Activated CD4-positive, alpha-beta T cell treated with anti-CD3 and anti-CD28 coated beads for 48 hours (primary cell): Measurements from ENCODE around the gene OS9.
"Not testable (repeated sequence)": the region's sequence is repeated elsewhere in the genome, so short reads cannot be mapped to it uniquely, and the experiment has no call there.

Source experiments
- DNase-seq: peaks from one replicate; pipeline ENCODE4 v3.0.0-alpha.2; 2020

Gene OS9

GRCh38 chr12:57695770-57696432 is 2.0 kb downstream of the OS9 start:
- no peak for DNase-seq

GRCh38 chr12:57697076-57697475 is 3.1 kb downstream of the OS9 start:
- DNase-seq = no peak

- DNase-seq = no peak
Measured at GRCh38 chr12:57698414-57698813, 4.5 kb downstream of the OS9 start.

- DNase-seq = no peak
Measured at GRCh38 chr12:57700317-57700716, 6.4 kb downstream of the OS9 start.

GRCh38 chr12:57707250-57707649 is 13.3 kb downstream of the OS9 start:
- no peak for DNase-seq

DNA sequence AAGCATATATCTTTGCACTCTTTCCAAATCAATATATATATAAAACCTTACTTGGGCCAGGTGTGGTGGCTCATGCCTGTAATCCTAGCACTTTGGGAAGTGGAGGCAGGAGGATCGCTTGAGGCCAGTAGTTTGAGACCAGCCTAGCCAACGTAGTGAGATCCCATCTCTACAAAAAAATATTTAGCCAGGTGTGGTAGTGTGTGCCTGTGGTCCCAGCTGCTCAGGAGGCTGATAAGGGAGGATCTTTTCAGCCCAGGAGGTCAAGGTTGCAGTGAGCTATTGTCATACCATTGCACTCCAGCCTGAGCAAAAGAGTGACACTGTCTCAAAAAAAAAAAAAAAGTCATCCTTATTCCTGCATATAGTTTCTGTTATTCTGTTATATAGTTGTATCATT is 14.4 kb downstream of the OS9 start:
- DNase-seq = no peak

DNA sequence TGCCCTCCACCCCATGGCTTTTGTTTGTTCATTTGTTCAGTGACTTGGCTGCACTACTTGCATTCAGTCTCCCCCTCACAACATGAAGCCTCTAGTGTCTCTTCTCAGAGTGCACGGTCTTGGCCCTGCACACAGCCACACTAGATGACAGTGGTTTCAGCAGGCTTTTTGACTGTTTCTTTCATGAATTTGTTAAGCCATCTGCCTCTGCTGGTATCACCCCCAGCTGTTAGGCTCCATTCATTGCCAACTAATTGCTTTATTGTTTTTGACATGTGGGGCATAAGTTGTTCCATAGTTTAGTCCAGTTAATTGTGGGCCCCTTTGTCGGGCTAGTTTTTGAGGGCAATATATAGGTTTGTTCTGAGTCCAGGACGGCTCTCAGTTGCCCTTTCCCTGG is 18.8 kb downstream of the OS9 start:
- no peak for DNase-seq

DNA sequence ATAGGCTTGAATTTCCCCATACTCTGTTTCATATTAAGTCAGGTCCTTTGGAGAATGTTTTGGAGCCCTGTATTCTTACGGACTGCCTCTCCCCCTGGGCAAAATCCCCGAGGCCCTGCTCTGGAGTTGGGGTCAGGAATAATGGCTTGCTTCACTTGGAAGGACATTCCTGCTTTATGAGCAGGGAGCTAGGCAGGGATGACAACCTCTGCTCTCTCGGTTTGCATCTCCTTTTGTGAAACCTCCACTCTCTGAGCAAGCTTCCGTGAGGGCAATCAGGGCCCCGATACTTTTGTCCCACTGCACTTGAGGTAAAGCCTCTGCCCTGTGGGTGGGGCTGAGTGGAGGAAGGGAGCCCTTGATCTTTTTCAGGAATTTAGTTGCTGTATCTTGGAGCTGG is 19.3 kb downstream of the OS9 start:
- no peak for DNase-seq

DNA sequence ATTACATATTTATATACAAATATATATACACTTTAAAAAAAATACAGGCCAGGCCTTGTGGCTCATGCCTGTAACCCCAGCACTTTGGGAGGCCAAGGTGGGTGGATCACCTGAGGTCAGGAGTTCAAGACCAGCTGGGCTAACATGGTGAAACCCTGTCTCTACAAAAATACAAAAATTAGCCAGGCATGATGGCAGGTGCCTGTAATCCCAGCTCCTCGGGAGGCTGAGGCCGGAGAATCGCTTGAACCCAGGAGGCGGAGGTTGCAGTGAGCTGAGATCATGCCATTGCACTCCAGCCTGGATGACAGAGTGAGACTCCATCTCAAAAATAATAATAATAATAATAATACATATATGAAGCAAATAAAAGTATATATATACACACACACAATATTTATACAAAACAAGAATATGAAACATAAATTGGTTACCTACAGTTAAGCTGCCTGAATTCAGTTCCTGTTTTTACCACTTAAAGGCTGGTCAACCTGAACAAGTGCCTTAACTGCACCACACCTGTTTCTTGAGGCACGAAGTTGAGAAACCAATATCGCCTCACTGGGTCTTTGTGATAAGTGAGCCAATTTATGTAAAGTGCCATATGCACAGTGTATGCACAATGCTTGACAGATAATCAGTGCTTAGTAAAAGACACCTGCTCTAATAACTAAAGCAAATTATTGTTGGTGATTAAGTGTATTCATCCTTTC is 21.3 kb downstream of the OS9 start:
- not testable (repeated sequence) for DNase-seq

DNA sequence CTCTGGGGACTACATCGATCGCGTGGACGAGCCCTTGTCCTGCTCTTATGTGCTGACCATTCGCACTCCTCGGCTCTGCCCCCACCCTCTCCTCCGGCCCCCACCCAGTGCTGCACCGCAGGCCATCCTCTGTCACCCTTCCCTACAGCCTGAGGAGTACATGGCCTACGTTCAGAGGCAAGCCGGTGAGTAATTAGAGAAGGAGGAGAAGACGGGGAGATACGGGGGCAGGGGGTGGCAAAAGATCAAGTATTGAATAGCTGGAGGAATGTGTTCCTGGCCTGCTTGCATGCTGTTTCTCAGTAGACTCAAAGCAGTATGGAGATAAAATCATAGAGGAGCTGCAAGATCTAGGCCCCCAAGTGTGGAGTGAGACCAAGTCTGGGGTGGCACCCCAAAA is 21.9 kb downstream of the OS9 start:
- no peak for DNase-seq

DNA sequence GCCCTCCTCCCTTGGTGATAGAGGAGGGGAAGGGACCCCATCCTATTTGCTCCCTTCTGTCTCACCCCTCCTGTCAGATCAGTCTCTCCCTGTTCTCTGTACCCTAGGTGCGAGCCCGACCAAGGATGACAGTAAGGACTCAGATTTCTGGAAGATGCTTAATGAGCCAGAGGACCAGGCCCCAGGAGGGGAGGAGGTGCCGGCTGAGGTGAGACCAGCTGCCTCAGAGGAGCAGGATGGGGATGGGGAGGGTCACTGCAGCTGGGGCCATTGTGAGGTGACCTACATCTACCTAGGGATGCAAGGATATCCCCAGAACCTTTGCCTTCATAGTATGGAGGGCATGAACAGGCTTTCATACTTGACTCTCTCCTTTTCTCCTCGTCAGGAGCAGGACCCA is 22.4 kb downstream of the OS9 start:
- no peak for DNase-seq

DNA sequence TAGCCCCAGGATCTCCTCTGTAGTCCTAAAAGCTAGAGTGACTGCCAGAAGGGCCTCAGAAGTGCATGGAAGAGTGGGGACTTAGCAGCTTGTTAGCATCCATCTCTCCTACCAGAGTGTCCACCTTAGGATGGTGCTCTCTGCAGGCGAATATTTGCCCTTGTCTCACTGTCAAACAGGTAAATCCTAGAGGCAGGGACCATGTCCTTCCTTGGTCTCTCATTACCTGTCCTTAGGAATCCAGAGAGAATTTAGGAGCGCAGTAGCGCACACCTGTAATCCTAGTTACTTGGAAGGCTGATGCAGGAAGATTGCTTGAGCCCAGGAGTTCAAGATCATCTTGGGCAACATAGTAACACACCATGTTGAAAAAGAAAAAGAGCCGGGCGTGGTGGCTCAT is 23.2 kb downstream of the OS9 start:
- DNase-seq = no peak

DNA sequence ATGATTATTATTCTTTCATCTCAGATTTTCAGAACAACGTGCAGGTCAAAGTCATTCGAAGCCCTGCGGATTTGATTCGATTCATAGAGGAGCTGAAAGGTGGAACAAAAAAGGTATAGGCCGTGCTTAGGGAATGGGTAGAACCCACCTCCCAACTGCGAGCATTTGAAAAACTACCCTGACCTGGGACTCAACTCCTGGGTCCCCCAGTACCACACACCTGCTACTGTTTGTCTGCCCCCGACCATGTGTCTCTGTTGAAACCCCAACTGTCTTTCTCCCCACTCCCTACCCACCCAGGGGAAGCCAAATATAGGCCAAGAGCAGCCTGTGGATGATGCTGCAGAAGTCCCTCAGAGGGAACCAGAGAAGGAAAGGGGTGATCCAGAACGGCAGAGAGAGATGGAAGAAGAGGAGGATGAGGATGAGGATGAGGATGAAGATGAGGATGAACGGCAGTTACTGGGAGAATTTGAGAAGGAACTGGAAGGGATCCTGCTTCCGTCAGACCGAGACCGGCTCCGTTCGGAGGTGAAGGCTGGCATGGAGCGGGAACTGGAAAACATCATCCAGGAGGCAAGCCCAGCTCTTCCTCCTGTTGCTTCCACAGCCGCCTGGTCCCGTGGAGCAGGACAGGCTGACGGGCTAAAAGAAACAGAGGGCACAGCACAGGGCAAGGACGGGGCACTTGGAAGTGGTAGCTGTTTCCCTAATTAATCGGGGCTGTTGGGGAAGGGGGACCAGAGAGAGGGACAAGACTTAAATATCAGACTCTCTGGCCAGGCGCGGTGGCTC is 24.1 kb downstream of the OS9 start:
- no peak for DNase-seq

- DNase-seq = no peak
Measured at GRCh38 chr12:57718641-57719528, 25.0 kb downstream of the OS9 start.

- DNase-seq = no peak
Measured at GRCh38 chr12:57719777-57720605, 26.1 kb downstream of the OS9 start.

DNA sequence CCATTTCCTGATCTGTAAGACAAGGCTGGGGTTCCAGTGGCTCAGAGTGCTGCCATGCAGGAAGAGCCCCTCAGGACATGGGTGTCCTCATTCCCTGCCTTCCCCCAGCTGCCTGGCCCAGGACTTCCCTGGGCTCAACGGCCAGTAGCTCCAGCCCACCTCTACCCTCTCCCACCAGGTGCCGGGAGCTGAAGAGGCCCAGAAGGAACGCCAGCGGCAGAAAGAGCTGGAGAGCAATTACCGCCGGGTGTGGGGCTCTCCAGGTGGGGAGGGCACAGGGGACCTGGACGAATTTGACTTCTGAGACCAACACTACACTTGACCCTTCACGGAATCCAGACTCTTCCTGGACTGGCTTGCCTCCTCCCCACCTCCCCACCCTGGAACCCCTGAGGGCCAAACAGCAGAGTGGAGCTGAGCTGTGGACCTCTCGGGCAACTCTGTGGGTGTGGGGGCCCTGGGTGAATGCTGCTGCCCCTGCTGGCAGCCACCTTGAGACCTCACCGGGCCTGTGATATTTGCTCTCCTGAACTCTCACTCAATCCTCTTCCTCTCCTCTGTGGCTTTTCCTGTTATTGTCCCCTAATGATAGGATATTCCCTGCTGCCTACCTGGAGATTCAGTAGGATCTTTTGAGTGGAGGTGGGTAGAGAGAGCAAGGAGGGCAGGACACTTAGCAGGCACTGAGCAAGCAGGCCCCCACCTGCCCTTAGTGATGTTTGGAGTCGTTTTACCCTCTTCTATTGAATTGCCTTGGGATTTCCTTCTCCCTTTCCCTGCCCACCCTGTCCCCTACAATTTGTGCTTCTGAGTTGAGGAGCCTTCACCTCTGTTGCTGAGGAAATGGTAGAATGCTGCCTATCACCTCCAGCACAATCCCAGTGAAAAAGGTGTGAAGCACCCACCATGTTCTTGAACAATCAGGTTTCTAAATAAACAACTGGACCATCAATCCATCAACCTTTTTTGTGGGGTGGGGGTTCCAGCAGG is 27.0 kb downstream of the OS9 start:
- DNase-seq = no peak

DNA sequence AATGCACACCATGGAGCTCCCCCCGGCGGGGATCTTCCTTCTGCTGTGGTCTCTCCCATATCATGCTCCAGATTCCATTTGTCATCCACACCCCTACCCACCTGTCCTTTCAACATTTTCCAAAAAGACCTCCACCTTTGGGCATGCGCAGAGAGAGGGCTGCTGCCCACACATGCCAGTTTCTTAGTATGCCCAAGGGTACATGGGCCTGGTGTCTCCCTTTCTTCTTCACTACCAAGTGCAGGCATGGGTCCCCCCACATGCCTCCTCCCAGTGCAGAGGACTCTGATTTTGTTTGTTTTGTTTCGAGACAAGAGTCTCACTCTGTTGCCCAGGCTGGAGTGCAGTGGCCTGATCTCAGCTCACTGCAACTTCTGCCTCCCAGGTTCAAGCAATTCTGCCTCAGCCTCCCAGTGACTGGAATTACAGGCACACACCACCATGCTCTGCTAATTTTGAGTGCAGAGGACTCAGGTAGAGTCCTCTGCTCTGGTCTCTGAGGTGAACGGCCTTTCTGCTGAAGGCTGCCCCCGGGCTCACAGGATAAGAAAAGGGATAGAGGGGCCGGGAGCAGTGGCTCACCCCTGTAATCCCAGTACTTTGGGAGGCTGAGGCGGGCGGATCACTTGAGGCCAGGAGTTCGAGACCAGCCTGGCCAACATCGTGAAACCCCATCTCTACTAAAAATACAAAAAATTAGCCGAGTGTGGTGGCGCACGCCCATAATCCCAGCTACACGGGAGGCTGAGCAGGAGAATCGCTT is 28.1 kb downstream of the OS9 start:
- DNase-seq = not testable (repeated sequence)

GRCh38 chr12:57722716-57723629 is 29.0 kb downstream of the OS9 start:
- no peak for DNase-seq

DNA sequence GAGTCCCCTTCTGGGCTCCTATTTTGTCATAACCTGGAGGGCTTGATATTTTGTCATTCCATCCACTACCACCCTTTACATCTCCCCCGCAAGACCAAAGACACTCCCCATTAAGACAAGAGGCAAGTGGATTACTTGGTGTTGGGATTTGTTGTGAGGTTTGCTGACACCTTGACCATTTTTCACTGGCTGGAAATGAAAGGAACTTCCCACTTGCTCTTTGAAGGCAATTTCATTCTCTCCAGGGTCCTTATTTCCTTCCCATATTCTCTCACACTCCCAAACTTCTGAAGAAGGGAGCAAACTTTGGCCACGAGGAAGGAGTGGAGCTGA is 29.7 kb downstream of the OS9 start:
- DNase-seq = no peak
